Choroid plexus epithelial cell (primary cell): ENCODE data around the gene STEAP2.
A peak's percentile ranks its signal among the peaks of the same experiment; 100 is the strongest.

ENCODE experiments used
- DNase-seq: peaks from one replicate; pipeline ENCODE4 v3.0.0-alpha.2; 2010; ENCODE audit warnings: low read depth
- H3K4me3 ChIP-seq: 2 replicates; pipeline ENCODE4 v1.5.1; 2011; ENCODE audit warnings: low read depth, mild to moderate bottlenecking, control low read depth, low read length, moderate library complexity
- CTCF ChIP-seq: conservative IDR thresholded peaks from 2 replicates; pipeline ENCODE4 v1.5.1; 2011; ENCODE audit warnings: low read depth, mild to moderate bottlenecking, control low read depth, inconsistent platforms, low read length, moderate library complexity

The STEAP2 gene

GRCh38 chr7:90191648-90192047, 19.9 kb upstream of the STEAP2 start:
- no peak for DNase-seq
- no peak for TF ChIP-seq CTCF
- H3K4me3 ChIP-seq: no peak overlapping the region

- TF ChIP-seq CTCF: no peak
- DNase-seq: peak; percentile 26
- no peak overlapping the region for H3K4me3 ChIP-seq
Measured at GRCh38 chr7:90192876-90193750, 18.4 kb upstream of the STEAP2 start.

GRCh38 chr7:90194911-90195809, 16.4 kb upstream of the STEAP2 start:
- DNase-seq: no peak
- H3K4me3 ChIP-seq: no peak overlapping the region
- TF ChIP-seq CTCF: no peak

GRCh38 chr7:90201500-90202195, 9.9 kb upstream of the STEAP2 start:
- no peak for DNase-seq
- no peak for TF ChIP-seq CTCF
- H3K4me3 ChIP-seq: no peak overlapping the region

GRCh38 chr7:90207956-90208355, 3.6 kb upstream of the STEAP2 start:
- no peak for TF ChIP-seq CTCF
- no peak for DNase-seq
- no peak overlapping the region for H3K4me3 ChIP-seq

GRCh38 chr7:90209776-90210175, 1.8 kb upstream of the STEAP2 start:
- no peak for TF ChIP-seq CTCF
- no peak overlapping the region for H3K4me3 ChIP-seq
- peak; percentile 55 for DNase-seq
